HUES64 (cell line): Measurements from ENCODE around the gene DMPK. TPM values are rescaled to one million over a fixed set of nuclear protein-coding genes. Genes with fewer than 3 reads are reported as not detected.

Experiments used
- H3K27ac ChIP-seq: 2 replicates; pipeline ENCODE4 v1.7.0; 2013; ENCODE audit warnings: low read depth, low read length, inconsistent platforms
- H3K27me3 ChIP-seq: 2 replicates; pipeline ENCODE4 v1.6.1; 2013; ENCODE audit warnings: mild to moderate bottlenecking, low read length; ENCODE audit not compliant: insufficient read depth
- H3K36me3 ChIP-seq: 2 replicates; pipeline ENCODE4 v1.6.1; 2013; ENCODE audit warnings: mild to moderate bottlenecking, low read length; ENCODE audit not compliant: insufficient read depth
- H3K4me1 ChIP-seq: 2 replicates; pipeline ENCODE4 v1.6.1; 2013; ENCODE audit warnings: mild to moderate bottlenecking, low read length, moderate library complexity; ENCODE audit not compliant: insufficient read depth
- H3K4me3 ChIP-seq: 2 replicates; pipeline ENCODE4 v1.5.1; 2013; ENCODE audit warnings: mild to moderate bottlenecking, low read length, moderate library complexity
- H3K9ac ChIP-seq: 2 replicates; pipeline ENCODE4 v1.6.1; 2013; ENCODE audit warnings: mild to moderate bottlenecking, low read depth, low read length
- H3K9me3 ChIP-seq: 2 replicates; pipeline ENCODE4 v1.6.1; 2013; ENCODE audit warnings: low read depth, low read length; ENCODE audit not compliant: insufficient read depth
- WGBS: fragments of 150-250, 120-280 bp; methylation state at CpG from one replicate; pipeline ENCODE4 v1.1.7; 2013; ENCODE audit warnings: missing lambda C conversion rate; 5-methylcytosine and 5-hydroxymethylcytosine counted together
- polyA plus RNA-seq, 2 experiments: library from polyadenylated mRNA; stranded (reverse); fragments of 50-300 nt; gene quantifications; one replicate each; pipeline ENCODE4 v1.2.3, GENCODE V29; 2013

DMPK gene
- polyA plus RNA-seq (2013, experiment 1 of 2) = 17.9 TPM
- 14.0 TPM for polyA plus RNA-seq (2013, experiment 2 of 2)

GRCh38 chr19:45782162-45782691, at the start of gene DMPK:
DMPK (minus strand) TSS chr19:45782490; CDS start chr19:45782352, 138 bp downstream.
- 23% methylated on average over 17 of the region's 18 CpGs for WGBS
- Histone ChIP-seq H3K9ac (no peak within 1 kb of the TSS), H3K27ac (no peak within 1 kb of the TSS; the same call in 1 of the 2 replicates), H3K9me3 (no peaks in the 10 kb centered on the region), H3K27me3 (peaks cover 5% of the 10 kb centered on the region; the same call in 1 of the 2 replicates), H3K4me3 (no peak within 1 kb of the TSS), H3K4me1 (peaks cover 17% of the 10 kb centered on the region; the same call in 1 of the 2 replicates), H3K36me3 (peaks cover 37% of the 10 kb centered on the region)

- no peak overlapping the region for H3K4me3 ChIP-seq
- H3K9ac ChIP-seq = no peak overlapping the region
- no peaks in the 10 kb centered on the region for H3K9me3 ChIP-seq
- peaks cover 95% of the 10 kb centered on the region for H3K36me3 ChIP-seq
- 96% methylated on average over 16 of the region's 16 CpGs for WGBS
- H3K27ac ChIP-seq = no peak overlapping the region
- no peaks in the 10 kb centered on the region for H3K4me1 ChIP-seq
- no peaks in the 10 kb centered on the region for H3K27me3 ChIP-seq
Observed at GRCh38 chr19:45828945-45829344, 46.7 kb upstream of the DMPK start.

- Histone ChIP-seq H3K4me3 (no peak overlapping the region), H3K36me3 (peaks cover 94% of the 10 kb centered on the region), H3K9me3 (no peaks in the 10 kb centered on the region), H3K27ac (no peak overlapping the region), H3K9ac (no peak overlapping the region), H3K4me1 (no peaks in the 10 kb centered on the region), H3K27me3 (no peaks in the 10 kb centered on the region)
- 93% methylated on average over 9 of the region's 9 CpGs for WGBS
Observed at GRCh38 chr19:45828523-45828922, 46.2 kb upstream of the DMPK start.

- Histone ChIP-seq H3K27ac (no peak overlapping the region), H3K27me3 (no peaks in the 10 kb centered on the region), H3K4me1 (no peaks in the 10 kb centered on the region), H3K9me3 (no peaks in the 10 kb centered on the region), H3K36me3 (peaks cover 95% of the 10 kb centered on the region), H3K4me3 (no peak overlapping the region), H3K9ac (no peak overlapping the region)
- 94% methylated on average over 16 of the region's 16 CpGs for WGBS
Observed at GRCh38 chr19:45827459-45828093, 45.3 kb upstream of the DMPK start.

- H3K36me3 ChIP-seq = peaks cover 93% of the 10 kb centered on the region
- H3K27me3 ChIP-seq = no peaks in the 10 kb centered on the region
- H3K9ac ChIP-seq = no peak overlapping the region
- 89% methylated on average over 11 of the region's 11 CpGs for WGBS
- no peaks in the 10 kb centered on the region for H3K4me1 ChIP-seq
- H3K27ac ChIP-seq = no peak overlapping the region
- no peak overlapping the region for H3K4me3 ChIP-seq
- H3K9me3 ChIP-seq = no peaks in the 10 kb centered on the region
Observed at GRCh38 chr19:45826934-45827333, 44.6 kb upstream of the DMPK start.

GRCh38 chr19:45825917-45826893, 43.9 kb upstream of the DMPK start:
- H3K4me1 ChIP-seq = no peaks in the 10 kb centered on the region
- H3K9me3 ChIP-seq = no peaks in the 10 kb centered on the region
- no peak overlapping the region for H3K9ac ChIP-seq
- H3K27ac ChIP-seq = no peak overlapping the region
- peaks cover 93% of the 10 kb centered on the region for H3K36me3 ChIP-seq
- no peak overlapping the region for H3K4me3 ChIP-seq
- WGBS = 87% methylated on average over 22 of the region's 22 CpGs
- no peaks in the 10 kb centered on the region for H3K27me3 ChIP-seq

- Histone ChIP-seq H3K4me3 (no peak overlapping the region), H3K36me3 (peaks cover 94% of the 10 kb centered on the region), H3K9ac (no peak overlapping the region), H3K27ac (no peak overlapping the region), H3K9me3 (no peaks in the 10 kb centered on the region), H3K4me1 (no peaks in the 10 kb centered on the region), H3K27me3 (no peaks in the 10 kb centered on the region)
- 98% methylated on average over 8 of the region's 8 CpGs for WGBS
Observed at GRCh38 chr19:45825263-45825605, 42.9 kb upstream of the DMPK start.

GRCh38 chr19:45824531-45825262, 42.4 kb upstream of the DMPK start:
- Histone ChIP-seq H3K27me3 (no peaks in the 10 kb centered on the region), H3K4me1 (no peaks in the 10 kb centered on the region), H3K9me3 (no peaks in the 10 kb centered on the region), H3K4me3 (no peak overlapping the region), H3K27ac (no peak overlapping the region), H3K36me3 (peaks cover 94% of the 10 kb centered on the region), H3K9ac (no peak overlapping the region)
- 95% methylated on average over 26 of the region's 26 CpGs for WGBS

- no peak overlapping the region for H3K9ac ChIP-seq
- no peaks in the 10 kb centered on the region for H3K9me3 ChIP-seq
- H3K4me1 ChIP-seq = no peaks in the 10 kb centered on the region
- no peak overlapping the region for H3K4me3 ChIP-seq
- no peaks in the 10 kb centered on the region for H3K27me3 ChIP-seq
- no peak overlapping the region for H3K27ac ChIP-seq
- peaks cover 89% of the 10 kb centered on the region for H3K36me3 ChIP-seq
- 94% methylated on average over 12 of the region's 12 CpGs for WGBS
Observed at GRCh38 chr19:45824041-45824471, 41.8 kb upstream of the DMPK start.

- no peak overlapping the region for H3K9ac ChIP-seq
- H3K27me3 ChIP-seq = no peaks in the 10 kb centered on the region
- no peaks in the 10 kb centered on the region for H3K9me3 ChIP-seq
- no peak overlapping the region for H3K27ac ChIP-seq
- 96% methylated on average over 12 of the region's 12 CpGs for WGBS
- peaks cover 3% of the 10 kb centered on the region; the same call in 1 of the 2 replicates for H3K4me1 ChIP-seq
- no peak overlapping the region for H3K4me3 ChIP-seq
- peaks cover 81% of the 10 kb centered on the region for H3K36me3 ChIP-seq
Observed at GRCh38 chr19:45823182-45823581, 40.9 kb upstream of the DMPK start.
